ENCODE data around the gene TUT4.
A peak's percentile ranks its signal among the peaks of the same experiment; 100 is the strongest.

TUT4 gene

DNA sequence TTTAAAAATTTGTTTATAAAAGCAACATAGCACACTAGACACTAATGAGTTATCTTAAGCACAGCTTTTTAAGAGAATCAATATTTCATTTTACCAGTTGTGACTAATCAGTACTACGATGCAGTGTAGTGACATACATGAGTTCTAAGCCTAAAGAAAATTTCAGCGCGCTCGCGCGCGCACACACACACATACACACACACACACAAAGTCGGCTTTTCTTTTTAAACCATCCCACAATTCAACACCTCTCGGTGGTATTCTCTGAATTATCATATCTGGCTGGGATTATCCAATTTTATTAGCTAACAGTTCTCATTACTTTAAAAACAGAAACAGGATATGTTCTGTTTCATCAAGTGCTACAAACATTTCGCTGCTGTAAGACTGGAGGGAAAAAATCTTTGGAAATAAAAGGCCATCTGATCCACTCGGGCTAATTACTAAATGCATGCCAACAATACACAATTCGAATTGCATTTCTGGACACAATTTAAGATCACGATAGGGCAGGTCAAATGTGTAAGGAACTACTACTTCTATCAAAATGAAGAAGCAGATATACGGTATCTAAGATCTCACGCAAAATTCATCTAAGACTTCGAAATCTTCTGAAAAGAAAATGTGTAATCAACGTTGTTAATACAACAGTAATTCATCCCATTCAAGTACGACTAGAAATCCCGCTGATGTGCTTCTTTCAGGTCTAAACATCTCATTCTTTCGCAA lies 1.2 kb downstream of the TUT4 start:
- H3K9ac ChIP-seq (ENCODE audit: low read length): peak overlapping the region; percentile 94
- DNase-seq (ENCODE audit: low read depth): peak; percentile 69
- no peaks in the 10 kb centered on the region for H3K9me3 ChIP-seq (ENCODE audit: control insufficient read depth, low read length)
- no peaks in the 10 kb centered on the region for H3K36me3 ChIP-seq (ENCODE audit: control insufficient read depth, insufficient read depth, low read length, severe bottlenecking)
- H3K4me1 ChIP-seq (ENCODE audit: control insufficient read depth, insufficient read depth, low read length): peaks cover 23% of the 10 kb centered on the region
- no peaks in the 10 kb centered on the region for H3K27me3 ChIP-seq (replicated peaks; ENCODE audit: control insufficient read depth, insufficient read depth, low read length)
- peak overlapping the region; percentile 96 for H3K4me3 ChIP-seq (ENCODE audit: low read length)

DNA sequence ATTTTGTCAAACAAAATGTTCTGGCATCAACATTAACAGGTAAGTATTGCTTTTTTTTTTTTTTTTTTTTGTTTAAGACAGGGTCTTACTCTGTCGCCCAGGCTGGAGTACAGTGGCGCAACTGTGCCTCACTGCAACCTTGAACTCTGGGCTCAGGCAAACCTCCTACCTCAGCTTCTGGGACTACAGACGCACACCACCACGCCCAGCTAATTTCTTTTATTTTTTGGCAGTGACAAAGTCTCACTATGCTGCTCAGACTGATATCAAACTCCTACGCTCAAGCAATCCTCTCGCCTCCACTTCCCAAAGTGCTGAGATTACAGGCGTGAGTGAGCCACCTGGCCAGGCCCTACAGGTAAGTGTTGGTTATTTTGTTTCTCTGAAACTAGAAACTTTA lies 2.4 kb downstream of the TUT4 start:
- H3K9ac ChIP-seq (ENCODE audit: low read length): no peak overlapping the region
- H3K27me3 ChIP-seq (replicated peaks; ENCODE audit: control insufficient read depth, insufficient read depth, low read length): no peaks in the 10 kb centered on the region
- H3K36me3 ChIP-seq (ENCODE audit: control insufficient read depth, insufficient read depth, low read length, severe bottlenecking): no peaks in the 10 kb centered on the region
- no peaks in the 10 kb centered on the region for H3K9me3 ChIP-seq (ENCODE audit: control insufficient read depth, low read length)
- DNase-seq (ENCODE audit: low read depth): no peak
- peaks cover 23% of the 10 kb centered on the region for H3K4me1 ChIP-seq (ENCODE audit: control insufficient read depth, insufficient read depth, low read length)
- H3K4me3 ChIP-seq (ENCODE audit: low read length): no peak overlapping the region

- no peak overlapping the region for H3K9ac ChIP-seq (ENCODE audit: low read length)
- no peaks in the 10 kb centered on the region for H3K9me3 ChIP-seq (ENCODE audit: control insufficient read depth, low read length)
- no peaks in the 10 kb centered on the region for H3K27me3 ChIP-seq (replicated peaks; ENCODE audit: control insufficient read depth, insufficient read depth, low read length)
- H3K4me3 ChIP-seq (ENCODE audit: low read length): no peak overlapping the region
- peaks cover 17% of the 10 kb centered on the region for H3K4me1 ChIP-seq (ENCODE audit: control insufficient read depth, insufficient read depth, low read length)
- H3K36me3 ChIP-seq (ENCODE audit: control insufficient read depth, insufficient read depth, low read length, severe bottlenecking): no peaks in the 10 kb centered on the region
- DNase-seq (ENCODE audit: low read depth): no peak
Measured at GRCh38 chr1:52549267-52549666, 3.6 kb downstream of the TUT4 start.

GRCh38 chr1:52546852-52547251 lies 6.0 kb downstream of the TUT4 start:
- Histone ChIP-seq H3K4me1 (ENCODE audit: control insufficient read depth, insufficient read depth, low read length) (peaks cover 11% of the 10 kb centered on the region), H3K36me3 (ENCODE audit: control insufficient read depth, insufficient read depth, low read length, severe bottlenecking) (peaks cover 2% of the 10 kb centered on the region)

DNA sequence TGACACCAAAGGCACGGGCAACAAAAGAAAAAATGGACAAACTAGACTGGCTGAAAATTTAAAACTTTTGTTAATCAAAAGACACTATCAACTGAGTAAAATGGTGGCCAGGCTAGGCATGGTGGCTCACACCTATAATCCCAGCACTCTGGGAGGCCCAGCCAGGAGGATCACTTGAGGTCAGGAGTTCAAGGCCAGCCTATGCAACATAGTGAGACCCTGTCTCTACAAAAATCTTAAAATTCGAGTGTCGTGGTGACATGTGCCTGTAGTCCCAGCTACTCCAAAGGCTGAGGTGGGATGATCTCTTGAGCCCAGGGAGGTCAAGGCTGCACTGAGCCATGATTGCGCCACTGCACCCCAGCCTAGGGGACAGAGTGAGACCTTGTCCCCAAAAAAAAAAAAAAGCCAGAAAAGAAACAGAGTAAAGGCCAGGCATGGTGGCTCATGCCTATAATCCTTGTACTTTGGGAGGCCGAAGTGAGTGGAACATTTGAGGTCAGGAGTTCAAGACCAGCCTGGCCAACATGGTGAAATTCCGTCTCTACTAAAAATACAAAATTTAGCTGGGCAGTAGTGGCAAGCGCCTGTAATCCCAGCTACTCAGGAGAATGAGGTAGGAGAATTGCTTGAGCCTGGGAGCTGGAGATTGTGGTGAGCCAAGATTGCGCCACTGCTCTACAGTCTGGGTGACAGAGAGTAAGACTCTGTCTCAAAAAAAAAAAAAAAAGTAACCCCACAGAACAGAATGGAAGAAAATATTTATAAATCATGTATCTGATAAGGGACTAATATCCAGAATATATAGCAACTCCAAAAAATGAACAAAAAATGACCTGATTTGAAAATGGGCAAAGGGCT lies 8.0 kb downstream of the TUT4 start:
- Histone ChIP-seq H3K27me3 (replicated peaks; ENCODE audit: control insufficient read depth, insufficient read depth, low read length) (no peaks in the 10 kb centered on the region), H3K4me1 (ENCODE audit: control insufficient read depth, insufficient read depth, low read length) (peaks cover 2% of the 10 kb centered on the region), H3K36me3 (ENCODE audit: control insufficient read depth, insufficient read depth, low read length, severe bottlenecking) (peaks cover 2% of the 10 kb centered on the region), H3K9me3 (ENCODE audit: control insufficient read depth, low read length) (peaks cover 17% of the 10 kb centered on the region), H3K4me3 (ENCODE audit: low read length) (no peak overlapping the region), H3K9ac (ENCODE audit: low read length) (no peak overlapping the region)
- DNase-seq (ENCODE audit: low read depth): no peak

More at GRCh38 chr1:52546852-52547251, 6.0 kb downstream of the TUT4 start:
- DNase-seq (ENCODE audit: low read depth): no peak
- peaks cover 13% of the 10 kb centered on the region for H3K9me3 ChIP-seq (ENCODE audit: control insufficient read depth, low read length)
- H3K9ac ChIP-seq (ENCODE audit: low read length): no peak overlapping the region
- no peaks in the 10 kb centered on the region for H3K27me3 ChIP-seq (replicated peaks; ENCODE audit: control insufficient read depth, insufficient read depth, low read length)
- H3K4me3 ChIP-seq (ENCODE audit: low read length): no peak overlapping the region

DNA sequence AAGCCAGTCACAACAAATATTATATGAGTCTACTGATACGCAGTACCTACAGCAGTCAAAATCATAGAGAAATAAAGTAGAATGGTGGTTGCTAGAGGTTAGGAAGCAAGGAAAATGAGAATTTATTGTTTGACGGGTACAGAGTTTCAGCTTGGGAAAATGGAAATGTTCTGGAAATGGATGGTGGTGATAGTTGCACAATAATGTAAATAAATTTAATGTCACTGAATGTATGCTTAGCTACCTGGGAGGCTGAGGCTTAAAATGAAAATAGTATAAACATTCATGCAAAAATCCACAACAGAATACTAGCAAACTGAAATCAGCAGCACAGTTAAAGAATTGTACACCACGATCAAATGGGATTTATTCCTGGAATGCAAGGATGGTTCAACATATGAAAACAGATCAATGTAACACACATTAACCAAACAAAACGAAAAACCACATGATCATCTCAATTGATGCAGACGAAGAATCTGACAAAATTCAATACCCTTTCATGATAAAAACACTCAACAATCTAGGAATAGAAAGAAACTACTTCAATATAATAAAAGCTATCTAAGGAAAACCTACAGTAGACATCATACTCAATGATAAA lies 10.7 kb downstream of the TUT4 start:
- Histone ChIP-seq H3K27me3 (replicated peaks; ENCODE audit: control insufficient read depth, insufficient read depth, low read length) (no peaks in the 10 kb centered on the region), H3K4me1 (ENCODE audit: control insufficient read depth, insufficient read depth, low read length) (no peaks in the 10 kb centered on the region), H3K9me3 (ENCODE audit: control insufficient read depth, low read length) (peaks cover 17% of the 10 kb centered on the region), H3K9ac (ENCODE audit: low read length) (no peak overlapping the region), H3K36me3 (ENCODE audit: control insufficient read depth, insufficient read depth, low read length, severe bottlenecking) (peaks cover 2% of the 10 kb centered on the region), H3K4me3 (ENCODE audit: low read length) (peak overlapping the region; percentile 36)
- no peak for DNase-seq (ENCODE audit: low read depth)

GRCh38 chr1:52534928-52535764 lies 17.7 kb downstream of the TUT4 start:
- H3K36me3 ChIP-seq (ENCODE audit: control insufficient read depth, insufficient read depth, low read length, severe bottlenecking): no peaks in the 10 kb centered on the region
- no peaks in the 10 kb centered on the region for H3K27me3 ChIP-seq (replicated peaks; ENCODE audit: control insufficient read depth, insufficient read depth, low read length)
- no peak overlapping the region for H3K4me3 ChIP-seq (ENCODE audit: low read length)
- H3K9ac ChIP-seq (ENCODE audit: low read length): no peak overlapping the region
- peak; percentile 34 for DNase-seq (ENCODE audit: low read depth)
- no peaks in the 10 kb centered on the region for H3K4me1 ChIP-seq (ENCODE audit: control insufficient read depth, insufficient read depth, low read length)
- no peaks in the 10 kb centered on the region for H3K9me3 ChIP-seq (ENCODE audit: control insufficient read depth, low read length)

DNA sequence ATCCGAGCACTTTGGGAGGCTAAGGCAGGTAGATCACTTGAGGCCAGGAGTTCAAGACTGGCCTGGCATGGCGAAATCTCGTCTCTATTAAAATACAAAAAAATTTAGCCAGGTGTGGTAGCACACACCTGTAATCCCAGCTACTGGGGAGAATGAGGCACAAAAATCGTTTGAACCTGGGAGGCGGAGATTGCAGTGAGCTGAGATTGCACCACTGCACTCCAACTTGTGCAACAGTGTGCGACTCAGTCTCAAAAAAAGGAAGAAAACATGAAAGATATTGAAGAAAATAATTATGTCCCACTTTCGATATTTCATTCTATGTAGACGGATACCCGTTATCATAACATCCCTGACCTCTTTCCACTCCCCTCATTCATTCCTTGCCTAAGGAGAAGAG lies 19.2 kb downstream of the TUT4 start:
- H3K36me3 ChIP-seq (ENCODE audit: control insufficient read depth, insufficient read depth, low read length, severe bottlenecking): no peaks in the 10 kb centered on the region
- no peaks in the 10 kb centered on the region for H3K9me3 ChIP-seq (ENCODE audit: control insufficient read depth, low read length)
- H3K4me1 ChIP-seq (ENCODE audit: control insufficient read depth, insufficient read depth, low read length): peaks cover under 1% of the 10 kb centered on the region

DNA sequence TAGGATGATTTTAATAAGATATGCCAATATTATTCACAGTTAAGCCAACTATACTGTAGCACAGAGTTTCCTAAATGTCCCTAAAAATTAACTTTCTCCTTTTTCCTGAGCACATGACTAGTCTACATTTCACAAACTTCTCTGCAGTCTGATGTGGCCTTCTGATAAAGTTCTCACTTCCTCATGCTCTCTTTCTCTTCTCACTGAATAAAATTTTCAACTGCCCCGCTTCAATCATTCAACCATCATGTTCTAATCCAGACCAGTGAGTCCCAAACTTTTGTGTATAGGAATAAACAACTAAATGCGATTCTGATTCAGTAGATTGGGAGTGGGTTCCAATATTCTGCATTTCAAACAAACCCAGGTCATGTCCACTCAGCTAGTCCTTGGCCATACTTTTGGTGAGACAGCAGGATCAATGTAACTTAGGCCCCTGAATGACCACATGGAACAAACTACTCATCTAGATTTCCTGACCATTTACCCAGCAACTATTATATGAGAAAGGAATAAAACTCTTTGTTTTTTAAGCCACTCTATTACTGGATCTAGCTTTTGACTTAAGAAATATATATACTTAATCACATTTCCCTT lies 20.1 kb downstream of the TUT4 start:
- Histone ChIP-seq H3K4me3 (ENCODE audit: low read length) (no peak overlapping the region), H3K9ac (ENCODE audit: low read length) (no peak overlapping the region), H3K9me3 (ENCODE audit: control insufficient read depth, low read length) (no peaks in the 10 kb centered on the region), H3K4me1 (ENCODE audit: control insufficient read depth, insufficient read depth, low read length) (peaks cover 2% of the 10 kb centered on the region), H3K36me3 (ENCODE audit: control insufficient read depth, insufficient read depth, low read length, severe bottlenecking) (no peaks in the 10 kb centered on the region), H3K27me3 (replicated peaks; ENCODE audit: control insufficient read depth, insufficient read depth, low read length) (no peaks in the 10 kb centered on the region)
- DNase-seq (ENCODE audit: low read depth): no peak

More for the DNA sequence above, 19.2 kb downstream of the TUT4 start:
- no peak for DNase-seq (ENCODE audit: low read depth)
- no peaks in the 10 kb centered on the region for H3K27me3 ChIP-seq (replicated peaks; ENCODE audit: control insufficient read depth, insufficient read depth, low read length)
- H3K9ac ChIP-seq (ENCODE audit: low read length): no peak overlapping the region
- H3K4me3 ChIP-seq (ENCODE audit: low read length): no peak overlapping the region

DNA sequence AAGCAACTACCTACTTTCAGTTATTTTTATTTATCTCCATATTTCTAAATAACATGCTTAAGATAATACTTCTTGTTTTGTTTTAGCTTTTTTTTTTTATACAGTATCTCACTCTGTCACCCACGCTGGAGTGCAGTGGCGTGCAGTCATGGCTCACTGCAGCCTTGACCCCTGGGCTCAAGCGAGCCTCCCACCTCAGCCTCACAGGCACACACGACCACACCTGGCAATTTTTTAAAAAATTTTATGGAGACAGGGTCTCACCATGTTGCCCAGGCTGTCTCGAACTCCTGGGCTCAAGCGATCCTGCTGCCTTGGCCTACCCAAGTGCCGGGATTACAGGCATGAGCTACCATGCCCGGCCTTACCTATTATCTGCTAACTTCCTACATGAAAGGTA lies 20.6 kb downstream of the TUT4 start:
- no peaks in the 10 kb centered on the region for H3K9me3 ChIP-seq (ENCODE audit: control insufficient read depth, low read length)
- no peak overlapping the region for H3K4me3 ChIP-seq (ENCODE audit: low read length)
- peaks cover 2% of the 10 kb centered on the region for H3K4me1 ChIP-seq (ENCODE audit: control insufficient read depth, insufficient read depth, low read length)
- no peaks in the 10 kb centered on the region for H3K27me3 ChIP-seq (replicated peaks; ENCODE audit: control insufficient read depth, insufficient read depth, low read length)
- H3K9ac ChIP-seq (ENCODE audit: low read length): no peak overlapping the region
- no peak for DNase-seq (ENCODE audit: low read depth)
- peaks cover 3% of the 10 kb centered on the region for H3K36me3 ChIP-seq (ENCODE audit: control insufficient read depth, insufficient read depth, low read length, severe bottlenecking)
